Astrocyte (in vitro differentiated cells and primary cell): ENCODE results near the gene ELK3.

Experiments used
- EZH2 ChIP-seq: IDR thresholded peaks from 2 replicates; pipeline ENCODE4 v1.6.1; 2012; ENCODE audit warnings: mild to moderate bottlenecking, low read length, inconsistent platforms; ENCODE audit not compliant: insufficient read depth
- TF ChIP-seq, protein P1 (sequence below): IDR thresholded peaks from 2 replicates; pipeline ENCODE4 v1.5.1; 2011; ENCODE audit warnings: low read depth, mild to moderate bottlenecking, inconsistent platforms, low read length, moderate library complexity; ENCODE audit not compliant: insufficient read depth

DNA sequence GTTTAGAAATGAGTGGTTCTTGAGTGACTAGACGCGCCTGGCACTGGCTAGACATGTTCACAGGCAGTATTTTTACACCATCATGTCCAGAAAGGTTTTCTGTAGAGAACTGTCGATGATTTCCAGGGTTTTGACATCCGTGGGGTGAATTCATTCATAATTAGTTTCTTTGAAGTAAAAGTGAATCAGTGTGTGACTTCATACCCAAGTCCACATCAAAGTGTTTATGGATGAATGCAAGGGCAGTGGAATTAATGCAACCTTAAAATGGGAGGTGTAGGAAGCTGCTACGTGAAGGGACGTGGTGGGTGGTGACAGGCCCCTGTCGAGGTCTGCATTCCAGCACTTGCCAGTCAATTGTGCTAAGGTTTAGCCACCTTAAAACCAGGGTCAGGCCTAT is 38.4 kb upstream of the ELK3 start:
- TF ChIP-seq, protein P1, sequence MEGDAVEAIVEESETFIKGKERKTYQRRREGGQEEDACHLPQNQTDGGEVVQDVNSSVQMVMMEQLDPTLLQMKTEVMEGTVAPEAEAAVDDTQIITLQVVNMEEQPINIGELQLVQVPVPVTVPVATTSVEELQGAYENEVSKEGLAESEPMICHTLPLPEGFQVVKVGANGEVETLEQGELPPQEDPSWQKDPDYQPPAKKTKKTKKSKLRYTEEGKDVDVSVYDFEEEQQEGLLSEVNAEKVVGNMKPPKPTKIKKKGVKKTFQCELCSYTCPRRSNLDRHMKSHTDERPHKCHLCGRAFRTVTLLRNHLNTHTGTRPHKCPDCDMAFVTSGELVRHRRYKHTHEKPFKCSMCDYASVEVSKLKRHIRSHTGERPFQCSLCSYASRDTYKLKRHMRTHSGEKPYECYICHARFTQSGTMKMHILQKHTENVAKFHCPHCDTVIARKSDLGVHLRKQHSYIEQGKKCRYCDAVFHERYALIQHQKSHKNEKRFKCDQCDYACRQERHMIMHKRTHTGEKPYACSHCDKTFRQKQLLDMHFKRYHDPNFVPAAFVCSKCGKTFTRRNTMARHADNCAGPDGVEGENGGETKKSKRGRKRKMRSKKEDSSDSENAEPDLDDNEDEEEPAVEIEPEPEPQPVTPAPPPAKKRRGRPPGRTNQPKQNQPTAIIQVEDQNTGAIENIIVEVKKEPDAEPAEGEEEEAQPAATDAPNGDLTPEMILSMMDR, result no peak
- TF ChIP-seq EZH2, result no peak
